ENCODE data around the gene PROX1. TPM values are rescaled to one million over a fixed set of nuclear protein-coding genes. Genes with fewer than 3 reads are reported as not detected.

The PROX1 gene
- total and polyA plus RNA-seq, 2 experiments from 2014 or later = 4.8 to 15.7 TPM

DNA sequence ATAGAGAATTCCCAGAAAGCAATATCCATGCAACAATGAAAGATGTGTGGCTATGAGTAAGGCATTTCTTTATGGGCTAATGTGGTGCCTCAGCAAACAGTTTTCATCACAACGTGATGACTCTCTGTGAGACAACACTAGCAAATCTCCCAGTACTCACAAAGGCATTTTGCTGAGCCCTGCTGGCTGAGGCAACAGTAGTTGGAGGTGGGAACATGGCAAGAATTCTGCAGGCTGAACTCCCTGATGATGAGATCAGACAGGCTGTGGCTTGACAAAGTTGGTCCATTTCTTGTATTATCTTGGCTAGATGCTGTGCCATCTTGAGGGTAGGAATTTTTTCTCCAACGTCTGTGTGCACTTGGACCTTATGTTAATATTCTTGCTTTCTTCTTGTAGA, 24.6 kb downstream of the PROX1 start:
- no peak overlapping the region for H3K4me2 ChIP-seq
- no peaks in the 10 kb centered on the region for H3K9me3 ChIP-seq (ENCODE audit: low read depth)
- no peak overlapping the region for H2AFZ ChIP-seq
- no peaks in the 10 kb centered on the region for H3K9me2 ChIP-seq (replicated peaks; ENCODE audit: insufficient read depth)
- DNase-seq (ENCODE audit: low spot score) = no peak
- no peaks in the 10 kb centered on the region for H4K20me1 ChIP-seq (ENCODE audit: insufficient read depth, poor library complexity, severe bottlenecking)
- no peaks in the 10 kb centered on the region for H3K27me3 ChIP-seq
- H3K4me1 ChIP-seq (ENCODE audit: insufficient read depth) = peaks cover 3% of the 10 kb centered on the region
- TF ChIP-seq EZH2 (IDR thresholded peaks at IDR 0.05; ENCODE audit: borderline replicate concordance) (no peak), EZH2phosphoT487 (IDR thresholded peaks at IDR 0.05; ENCODE audit: low read depth, severe bottlenecking, unreplicated experiment) (no peak)
- no peak overlapping the region for H3K27ac ChIP-seq
- no peaks in the 10 kb centered on the region for H3K36me3 ChIP-seq (replicated peaks; ENCODE audit: insufficient read depth, low read depth)
- no peaks in the 10 kb centered on the region for H3K79me2 ChIP-seq
- 38% methylated on average over 2 of the region's 2 CpGs for WGBS (ENCODE audit: low lambda C conversion rate, missing lambda C conversion rate)
- H3K4me3 ChIP-seq = no peak overlapping the region

DNA sequence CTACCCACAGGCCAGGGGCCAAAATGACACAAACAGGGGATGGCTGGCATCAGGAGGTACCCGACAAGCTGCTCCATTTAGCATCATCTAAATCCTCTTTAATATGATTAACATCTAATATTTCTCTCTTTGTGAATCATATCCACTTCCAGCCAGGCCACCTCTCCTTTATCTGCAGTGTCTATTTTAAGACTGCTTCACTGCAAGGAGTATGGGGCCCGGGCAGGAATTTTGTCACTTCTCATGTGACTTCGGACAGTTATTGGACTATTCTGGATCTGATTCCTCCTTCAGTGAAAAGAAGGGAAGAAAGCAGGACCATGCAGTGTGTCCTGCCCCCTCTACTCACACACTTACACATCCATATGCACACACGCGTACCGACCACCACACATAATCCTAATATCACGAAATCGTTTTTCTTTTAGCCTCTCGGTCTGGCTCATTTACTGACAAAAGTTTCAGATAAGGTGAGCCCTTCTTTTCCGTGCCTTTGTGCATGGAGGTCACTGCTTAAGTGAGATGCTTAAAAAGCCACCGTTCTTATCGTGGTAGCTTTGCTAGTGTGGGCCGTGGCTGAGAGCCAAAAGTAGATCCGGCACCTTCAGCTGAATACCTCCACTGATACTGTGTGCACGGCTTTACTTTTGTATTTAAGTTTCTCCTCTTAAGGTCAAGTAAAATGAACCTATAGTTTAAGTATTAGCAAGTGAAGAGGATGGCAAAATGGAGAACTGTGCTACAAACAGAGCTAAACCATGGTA, 26.0 kb downstream of the PROX1 start:
- 95% methylated on average over 15 of the region's 15 CpGs for WGBS (ENCODE audit: low lambda C conversion rate, missing lambda C conversion rate)
- H3K27me3 ChIP-seq = no peaks in the 10 kb centered on the region
- no peaks in the 10 kb centered on the region for H3K79me2 ChIP-seq
- TF ChIP-seq EZH2 (IDR thresholded peaks at IDR 0.05; ENCODE audit: borderline replicate concordance) (no peak), EZH2phosphoT487 (IDR thresholded peaks at IDR 0.05; ENCODE audit: low read depth, severe bottlenecking, unreplicated experiment) (no peak)
- TF ChIP-seq, protein P1, sequence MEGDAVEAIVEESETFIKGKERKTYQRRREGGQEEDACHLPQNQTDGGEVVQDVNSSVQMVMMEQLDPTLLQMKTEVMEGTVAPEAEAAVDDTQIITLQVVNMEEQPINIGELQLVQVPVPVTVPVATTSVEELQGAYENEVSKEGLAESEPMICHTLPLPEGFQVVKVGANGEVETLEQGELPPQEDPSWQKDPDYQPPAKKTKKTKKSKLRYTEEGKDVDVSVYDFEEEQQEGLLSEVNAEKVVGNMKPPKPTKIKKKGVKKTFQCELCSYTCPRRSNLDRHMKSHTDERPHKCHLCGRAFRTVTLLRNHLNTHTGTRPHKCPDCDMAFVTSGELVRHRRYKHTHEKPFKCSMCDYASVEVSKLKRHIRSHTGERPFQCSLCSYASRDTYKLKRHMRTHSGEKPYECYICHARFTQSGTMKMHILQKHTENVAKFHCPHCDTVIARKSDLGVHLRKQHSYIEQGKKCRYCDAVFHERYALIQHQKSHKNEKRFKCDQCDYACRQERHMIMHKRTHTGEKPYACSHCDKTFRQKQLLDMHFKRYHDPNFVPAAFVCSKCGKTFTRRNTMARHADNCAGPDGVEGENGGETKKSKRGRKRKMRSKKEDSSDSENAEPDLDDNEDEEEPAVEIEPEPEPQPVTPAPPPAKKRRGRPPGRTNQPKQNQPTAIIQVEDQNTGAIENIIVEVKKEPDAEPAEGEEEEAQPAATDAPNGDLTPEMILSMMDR (IDR thresholded peaks at IDR 0.05; ENCODE audit: poor library complexity) = no peak
- H3K36me3 ChIP-seq (replicated peaks; ENCODE audit: insufficient read depth, low read depth) = no peaks in the 10 kb centered on the region
- no peak overlapping the region for H3K4me2 ChIP-seq
- no peaks in the 10 kb centered on the region for H4K20me1 ChIP-seq (ENCODE audit: insufficient read depth, poor library complexity, severe bottlenecking)
- H3K4me3 ChIP-seq = no peak overlapping the region
- no peak overlapping the region for H2AFZ ChIP-seq
- DNase-seq (ENCODE audit: low spot score) = no peak
- no peaks in the 10 kb centered on the region for H3K9me3 ChIP-seq (ENCODE audit: low read depth)
- no peaks in the 10 kb centered on the region for H3K9me2 ChIP-seq (replicated peaks; ENCODE audit: insufficient read depth)
- peaks cover 3% of the 10 kb centered on the region for H3K4me1 ChIP-seq (ENCODE audit: insufficient read depth)
- no peak overlapping the region for H3K27ac ChIP-seq

DNA sequence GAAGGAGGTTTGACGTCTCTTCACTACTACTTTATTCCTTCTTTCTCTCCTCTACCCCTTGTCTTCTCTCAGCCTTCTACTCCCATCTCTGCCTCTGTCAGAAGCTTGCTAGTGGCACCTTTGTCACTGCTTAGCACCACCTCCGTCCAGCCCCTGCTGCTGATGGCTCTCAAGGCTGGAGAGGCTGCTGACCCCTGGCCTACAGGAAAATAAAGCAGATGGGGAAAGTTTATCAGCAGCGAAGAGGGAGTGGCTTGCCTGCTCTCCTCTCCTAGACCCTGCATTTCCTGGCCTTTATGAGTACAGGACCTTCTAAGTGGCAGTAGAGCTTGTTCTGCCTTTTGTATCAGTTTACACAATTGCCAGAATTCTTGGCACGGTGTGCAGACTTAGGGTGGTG, 27.0 kb downstream of the PROX1 start:
- H2AFZ ChIP-seq = no peak overlapping the region
- no peak overlapping the region for H3K4me3 ChIP-seq
- no peaks in the 10 kb centered on the region for H3K36me3 ChIP-seq (replicated peaks; ENCODE audit: insufficient read depth, low read depth)
- no peaks in the 10 kb centered on the region for H4K20me1 ChIP-seq (ENCODE audit: insufficient read depth, poor library complexity, severe bottlenecking)
- TF ChIP-seq, protein P1 (IDR thresholded peaks at IDR 0.05; ENCODE audit: poor library complexity) = no peak
- TF ChIP-seq EZH2 (IDR thresholded peaks at IDR 0.05; ENCODE audit: borderline replicate concordance) (no peak), EZH2phosphoT487 (IDR thresholded peaks at IDR 0.05; ENCODE audit: low read depth, severe bottlenecking, unreplicated experiment) (no peak)
- no peaks in the 10 kb centered on the region for H3K27me3 ChIP-seq
- no peaks in the 10 kb centered on the region for H3K4me1 ChIP-seq (ENCODE audit: insufficient read depth)
- no peaks in the 10 kb centered on the region for H3K9me3 ChIP-seq (ENCODE audit: low read depth)
- no peaks in the 10 kb centered on the region for H3K9me2 ChIP-seq (replicated peaks; ENCODE audit: insufficient read depth)
- no peaks in the 10 kb centered on the region for H3K79me2 ChIP-seq
- 63% methylated on average over 4 of the region's 4 CpGs for WGBS (ENCODE audit: low lambda C conversion rate, missing lambda C conversion rate)
- no peak overlapping the region for H3K27ac ChIP-seq
- H3K4me2 ChIP-seq = no peak overlapping the region
- DNase-seq (ENCODE audit: low spot score) = no peak

DNA sequence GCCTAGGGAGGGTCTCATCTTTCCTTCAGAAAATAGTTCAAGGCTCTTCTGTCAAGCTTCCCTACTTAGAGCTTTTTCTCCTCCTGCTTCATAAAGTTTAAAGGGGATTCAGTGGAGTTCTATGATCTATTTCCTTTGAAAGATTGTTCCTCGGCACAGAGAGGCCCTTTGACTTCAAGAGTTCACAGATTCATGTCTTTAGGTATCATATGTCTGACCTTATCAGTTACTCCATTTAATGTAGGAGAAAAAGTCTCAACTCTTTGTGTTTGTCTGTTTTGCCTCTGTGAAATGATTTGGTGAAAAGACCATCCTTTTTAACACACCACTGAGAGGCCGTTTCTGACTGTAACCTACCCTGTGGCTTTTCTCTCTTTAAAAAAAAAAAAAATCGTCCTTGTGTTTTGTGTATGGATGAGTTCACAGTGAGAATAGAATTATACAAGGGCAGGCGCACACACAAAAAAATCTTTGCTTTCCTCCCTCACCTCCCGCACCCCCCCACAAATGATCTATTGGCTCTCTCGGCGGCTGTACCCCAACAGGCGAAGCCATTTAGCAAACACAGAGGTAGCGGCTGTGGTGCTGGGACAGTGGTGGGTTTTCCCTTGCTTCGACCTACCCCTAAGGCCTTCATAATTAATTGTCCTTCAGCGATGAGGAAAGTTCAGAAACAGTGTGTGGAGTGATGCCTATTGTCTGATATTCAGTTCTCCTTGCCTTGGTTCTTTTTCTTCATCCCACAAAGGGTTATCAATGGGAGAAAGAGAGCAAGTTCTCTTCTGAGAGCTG, 29.6 kb downstream of the PROX1 start:
- H2AFZ ChIP-seq = no peak overlapping the region
- TF ChIP-seq EZH2 (IDR thresholded peaks at IDR 0.05; ENCODE audit: borderline replicate concordance) = no peak
- TF ChIP-seq, protein P1 (IDR thresholded peaks at IDR 0.05; ENCODE audit: poor library complexity) = no peak
- TF ChIP-seq EZH2phosphoT487 (IDR thresholded peaks at IDR 0.05; ENCODE audit: low read depth, severe bottlenecking, unreplicated experiment) = no peak
- H3K79me2 ChIP-seq = no peaks in the 10 kb centered on the region
- H3K4me2 ChIP-seq = no peak overlapping the region
- no peaks in the 10 kb centered on the region for H4K20me1 ChIP-seq (ENCODE audit: insufficient read depth, poor library complexity, severe bottlenecking)
- H3K27me3 ChIP-seq = no peaks in the 10 kb centered on the region
- H3K27ac ChIP-seq = no peak overlapping the region
- DNase-seq (ENCODE audit: low spot score) = no peak
- H3K9me3 ChIP-seq (ENCODE audit: low read depth) = no peaks in the 10 kb centered on the region
- WGBS (ENCODE audit: low lambda C conversion rate, missing lambda C conversion rate) = 88% methylated on average over 11 of the region's 11 CpGs
- no peaks in the 10 kb centered on the region for H3K36me3 ChIP-seq (replicated peaks; ENCODE audit: insufficient read depth, low read depth)
- no peaks in the 10 kb centered on the region for H3K9me2 ChIP-seq (replicated peaks; ENCODE audit: insufficient read depth)
- no peak overlapping the region for H3K4me3 ChIP-seq
- no peaks in the 10 kb centered on the region for H3K4me1 ChIP-seq (ENCODE audit: insufficient read depth)
